ENCODE results near the gene ENAH.

Gene ENAH

DNA sequence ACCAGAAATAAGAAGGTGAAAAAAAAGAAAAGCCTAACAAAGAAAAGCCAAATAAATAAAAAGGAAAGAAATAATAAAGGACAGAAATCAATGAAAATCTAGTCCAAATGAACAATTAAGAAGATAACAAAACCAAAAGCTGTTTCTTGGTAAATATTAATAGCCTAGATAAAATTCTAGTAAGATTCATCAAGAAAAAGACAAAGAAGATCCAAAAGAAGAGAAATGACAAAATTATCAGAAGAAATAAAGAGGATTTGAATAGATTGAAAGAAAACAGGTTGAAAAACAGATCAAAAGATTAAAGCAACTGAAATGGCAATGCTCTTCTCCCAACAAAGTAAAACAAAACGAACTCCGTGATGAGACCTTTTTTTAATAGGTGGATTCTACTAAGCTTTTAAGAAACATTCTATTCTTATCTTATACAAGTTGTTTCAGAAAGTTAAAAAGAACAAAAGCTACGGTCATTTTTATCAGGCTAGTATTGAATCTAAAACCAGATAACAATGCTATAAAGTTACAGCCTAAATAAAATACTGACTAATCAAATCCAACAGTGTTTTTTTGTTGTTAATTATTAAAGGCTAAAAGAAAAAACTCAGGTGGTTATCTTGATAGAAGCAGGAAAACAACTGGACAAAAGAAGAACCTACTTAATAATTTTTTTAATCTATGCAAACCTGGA is 50.9 kb downstream of the ENAH start:
- no peak for DNase-seq

DNA sequence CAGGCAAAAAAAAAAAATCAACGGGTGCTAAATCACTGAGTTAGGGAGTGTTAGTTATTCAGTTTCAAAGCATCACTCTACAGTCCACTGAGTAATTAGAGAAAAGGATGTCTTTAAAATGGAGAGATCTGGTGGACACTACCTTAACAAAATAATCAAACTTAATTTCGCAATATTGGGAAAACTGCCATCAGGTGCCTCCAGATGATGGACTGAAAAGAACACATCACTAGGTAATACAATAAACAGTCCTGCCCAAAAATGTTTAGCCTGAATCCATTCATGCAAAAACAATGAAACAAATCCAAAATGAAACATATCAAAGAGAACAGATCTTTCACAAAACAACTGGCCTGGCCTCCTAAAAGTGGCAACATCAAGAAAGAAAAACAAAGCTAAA is 54.1 kb downstream of the ENAH start:
- DNase-seq: no peak

DNA sequence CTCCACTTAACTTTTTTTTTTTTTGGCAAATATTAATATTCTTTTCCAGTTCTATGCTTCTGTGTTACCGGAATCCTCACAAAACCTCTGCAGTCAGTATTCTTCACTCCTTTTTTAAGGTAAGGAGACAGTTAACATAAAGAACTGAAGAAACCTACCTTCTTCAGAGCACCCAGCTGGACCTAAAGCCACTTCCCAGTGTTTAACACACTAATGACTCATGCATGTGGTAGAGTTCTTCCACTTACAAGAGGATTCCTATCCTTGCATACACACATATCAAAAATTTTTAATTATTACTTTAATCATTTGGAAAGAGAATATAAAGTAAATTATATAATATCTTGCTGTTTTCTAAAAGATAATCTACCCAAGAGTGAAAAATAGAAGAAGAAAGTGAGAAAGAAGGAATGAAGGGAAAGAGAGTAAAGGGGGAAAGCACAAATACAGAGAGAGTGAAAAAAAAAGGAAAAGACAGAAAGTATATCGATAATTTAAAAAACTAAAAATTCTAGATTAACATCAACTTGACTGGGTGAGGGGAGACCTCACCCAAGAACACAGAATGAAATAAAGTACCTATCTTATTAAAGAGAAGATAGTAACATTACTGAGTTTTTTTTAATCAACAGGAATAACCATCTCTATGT is 54.9 kb downstream of the ENAH start:
- DNase-seq: no peak

DNA sequence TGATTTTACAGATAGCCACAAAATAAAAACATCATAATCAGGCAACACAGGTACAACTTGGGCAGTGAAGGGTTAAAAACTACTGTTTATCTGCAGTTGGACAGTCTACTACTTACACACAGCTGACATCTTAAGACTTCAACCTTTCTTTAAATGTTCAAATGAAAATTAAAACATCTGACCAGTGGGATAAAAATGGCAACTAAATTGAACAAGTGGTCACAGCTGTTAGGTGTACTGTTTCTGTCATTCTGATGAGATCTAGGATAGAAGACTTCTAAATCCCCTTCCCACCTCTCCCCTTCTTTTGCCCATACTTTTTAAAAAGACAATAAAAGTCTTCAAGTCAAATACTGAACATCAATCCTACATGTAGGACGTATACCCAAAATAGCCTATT is 56.2 kb downstream of the ENAH start:
- DNase-seq: no peak

DNA sequence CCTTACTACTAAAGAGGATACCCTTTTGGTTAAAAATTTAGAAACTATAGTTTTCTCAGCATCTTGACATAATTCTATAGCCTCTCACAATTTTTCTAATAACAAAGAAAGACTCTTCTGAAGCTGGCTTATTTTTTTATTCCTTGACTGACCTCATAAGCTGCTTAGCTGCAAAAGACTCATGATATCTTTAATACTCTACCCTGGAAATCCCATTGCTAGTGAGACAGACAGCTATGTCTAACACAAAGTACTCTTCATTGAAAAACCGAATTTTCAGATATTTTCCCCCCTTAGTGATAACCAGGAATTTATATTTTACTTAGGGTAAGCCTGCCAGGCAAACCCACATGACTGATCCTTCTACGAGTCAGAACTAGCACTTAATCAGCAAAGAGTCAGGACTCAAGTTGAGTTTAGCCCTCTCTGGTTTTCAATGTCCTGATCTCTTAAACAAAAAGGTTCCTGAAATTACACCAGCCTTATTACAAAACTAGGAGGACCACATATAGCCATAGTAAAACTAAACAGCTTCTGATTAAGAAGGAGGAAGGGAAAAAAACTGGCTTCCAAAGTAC is 56.9 kb downstream of the ENAH start:
- peak; percentile 6 to 43 (median 14) for DNase-seq

DNA sequence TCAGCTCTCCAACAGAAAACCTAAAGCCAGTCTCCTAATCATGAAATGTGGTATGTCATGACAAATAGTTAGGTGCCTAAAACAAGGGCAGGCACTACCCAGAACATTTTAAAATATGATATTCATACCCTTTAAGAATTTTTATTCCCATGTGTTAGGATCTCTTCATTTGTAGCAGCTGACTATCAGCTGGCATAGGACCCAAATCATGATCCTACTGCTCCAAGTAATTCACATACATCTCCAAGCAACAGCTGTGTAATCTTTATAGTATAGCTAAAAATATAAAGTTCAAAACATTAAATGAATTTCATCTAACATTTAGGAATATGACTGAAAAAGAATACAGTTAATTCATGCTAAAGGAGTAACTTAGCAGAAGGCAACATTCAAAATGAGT is 57.5 kb downstream of the ENAH start:
- no peak for DNase-seq

DNA sequence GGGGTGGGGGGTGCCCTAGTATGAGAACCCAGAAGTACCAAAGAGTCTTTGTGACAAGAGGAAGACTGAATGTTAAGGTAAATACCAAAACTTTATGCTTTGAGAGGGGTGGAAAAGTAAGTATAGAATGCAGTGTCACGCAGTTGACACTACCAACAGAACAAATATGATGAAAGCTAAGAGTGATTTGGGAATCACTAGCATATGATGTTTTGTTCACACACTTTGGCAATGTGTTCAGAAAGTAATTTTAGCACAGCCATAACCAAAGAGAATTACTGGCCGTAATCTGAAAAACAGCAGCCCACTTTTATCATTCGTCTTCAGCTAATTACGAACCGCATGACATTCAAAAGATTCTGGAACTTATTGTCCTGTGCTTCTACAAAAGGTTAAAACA is 59.5 kb downstream of the ENAH start:
- DNase-seq: no peak

DNA sequence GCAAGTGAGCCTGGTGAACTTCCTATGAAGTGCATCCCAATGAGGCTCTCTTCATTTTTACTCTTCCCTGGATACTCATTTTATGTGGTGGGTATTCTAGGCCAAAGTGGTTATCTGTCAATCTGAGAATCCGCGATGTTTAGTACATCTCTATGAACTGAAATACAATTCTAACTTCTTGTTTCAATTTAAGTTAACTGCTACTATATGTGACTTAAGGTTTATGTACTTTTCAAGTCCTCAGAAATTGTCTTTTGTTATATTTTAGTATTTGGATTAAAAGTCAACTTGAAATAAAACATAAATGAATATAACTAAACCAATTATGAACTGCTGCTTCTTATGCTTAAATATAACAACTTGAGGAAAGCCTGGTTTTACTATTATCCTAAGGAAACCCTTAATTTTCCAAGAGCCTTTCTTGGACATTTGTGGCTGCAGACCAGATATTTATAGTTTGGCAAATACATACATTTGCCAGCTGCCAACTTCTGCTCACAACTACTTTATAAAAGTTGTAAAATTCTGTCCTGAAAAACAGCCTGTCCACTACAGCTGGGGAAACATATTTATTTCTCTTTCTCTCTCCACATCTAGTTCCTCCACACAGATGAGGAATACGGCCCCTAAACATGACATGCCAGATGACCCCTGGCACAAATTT is 60.4 kb downstream of the ENAH start:
- no peak for DNase-seq

DNA sequence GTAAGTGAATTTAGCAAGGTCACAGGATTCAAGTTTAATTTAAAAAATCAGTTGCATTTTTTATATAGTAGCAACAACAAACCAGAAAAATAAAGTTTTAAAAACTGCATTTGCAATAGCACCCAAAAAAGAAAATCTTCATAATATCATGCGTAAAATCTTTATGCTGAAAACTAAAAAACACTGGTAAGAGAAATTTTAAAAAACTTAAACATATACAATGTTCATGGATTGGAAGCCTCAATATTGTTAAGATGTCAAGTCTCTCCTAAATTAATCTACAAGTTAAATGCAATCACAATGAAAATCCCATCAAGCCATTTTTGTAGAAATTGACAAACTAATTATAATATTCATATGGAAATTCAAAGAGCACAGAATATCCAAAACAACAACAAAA is 65.6 kb downstream of the ENAH start:
- DNase-seq: no peak

DNA sequence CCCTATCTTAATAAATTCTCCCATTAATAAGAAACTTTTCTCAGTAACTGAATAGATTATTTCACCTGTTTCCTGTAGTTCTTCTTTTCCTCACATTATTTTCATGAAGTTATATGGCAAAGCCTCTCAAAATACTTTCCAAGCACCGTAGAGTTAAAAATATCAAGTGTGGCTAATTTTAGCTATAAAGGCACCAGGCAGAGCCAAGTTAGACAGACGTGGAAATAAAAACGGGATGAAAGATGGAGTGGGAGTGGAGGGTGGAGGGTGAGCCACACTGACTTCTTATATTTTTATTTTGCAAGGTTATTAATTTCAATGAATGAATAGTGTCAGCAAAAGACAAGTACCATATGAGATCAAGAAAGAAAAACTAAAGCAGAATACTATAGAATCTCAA is 71.7 kb downstream of the ENAH start:
- DNase-seq: no peak

DNA sequence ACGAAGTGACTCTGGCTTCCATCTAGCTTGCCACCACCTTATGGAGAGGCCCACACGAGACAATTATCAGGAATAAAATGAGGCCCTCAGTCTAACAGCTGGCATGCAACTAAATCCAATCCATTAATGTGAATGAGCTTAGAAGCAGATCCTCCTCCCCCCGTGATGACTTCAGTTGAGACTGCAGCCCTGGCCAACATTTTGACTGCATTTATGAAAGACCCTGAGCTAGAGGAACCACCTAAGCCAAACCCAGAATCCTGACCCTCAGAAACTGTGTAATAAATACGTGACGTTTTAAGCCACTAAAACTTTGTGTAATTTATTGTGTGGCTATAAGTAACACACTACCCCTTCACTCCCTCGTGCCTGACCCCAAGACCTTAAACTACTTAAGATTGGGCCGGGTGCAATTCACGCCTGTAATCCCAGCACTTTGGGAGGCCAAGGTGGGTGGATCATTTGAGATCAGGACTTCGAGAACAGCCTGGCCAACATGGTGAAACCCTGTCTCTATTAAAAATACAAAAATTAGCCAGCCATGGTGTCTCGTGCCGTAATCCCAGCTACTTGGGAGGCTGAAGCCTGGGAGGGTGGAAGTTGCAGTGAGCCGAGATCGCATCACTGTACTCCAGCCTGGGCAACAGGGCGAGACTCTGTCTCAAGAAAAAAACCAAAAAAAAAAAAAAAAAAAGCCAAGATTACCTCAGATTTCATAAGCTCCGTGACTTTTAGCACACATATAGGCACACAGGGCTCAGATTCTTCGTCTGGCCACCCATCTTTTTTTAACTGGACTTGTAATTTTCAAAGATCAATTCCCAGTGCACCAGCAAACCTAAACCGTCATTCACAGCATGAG is 72.5 kb downstream of the ENAH start:
- DNase-seq: no peak

DNA sequence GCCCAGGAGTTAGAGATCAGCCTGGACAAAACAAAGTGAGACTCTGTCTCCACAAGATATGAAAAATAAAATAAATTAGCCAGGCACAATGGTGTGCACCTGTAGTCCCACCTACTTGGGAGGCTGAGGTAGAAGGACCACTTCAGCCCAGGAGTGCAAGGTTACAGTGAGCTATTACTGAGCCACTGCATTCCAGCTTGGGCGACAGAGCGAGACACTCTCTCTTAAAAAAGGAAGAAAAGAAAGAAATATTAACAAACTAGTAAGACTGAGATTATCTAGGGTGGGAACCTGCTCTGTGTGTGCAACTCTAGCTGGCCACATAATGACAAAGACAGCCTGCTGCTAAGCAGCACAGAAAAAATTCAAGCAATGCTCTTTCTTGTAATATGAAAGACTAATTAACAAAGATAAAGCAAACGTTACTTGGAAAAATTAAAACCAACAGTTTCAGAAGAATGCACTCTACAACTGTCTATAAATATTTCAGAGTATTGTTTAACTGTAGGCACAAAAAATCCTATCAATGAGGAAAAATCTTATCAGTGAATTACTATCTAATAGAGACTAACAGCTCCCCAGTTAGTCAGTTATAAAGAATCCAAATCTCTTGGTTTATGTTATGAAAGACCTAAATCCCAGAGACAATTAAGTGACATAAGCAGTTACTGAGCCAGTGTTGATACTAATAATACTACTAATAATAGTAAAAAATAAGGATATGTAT is 74.5 kb downstream of the ENAH start:
- DNase-seq: no peak

DNA sequence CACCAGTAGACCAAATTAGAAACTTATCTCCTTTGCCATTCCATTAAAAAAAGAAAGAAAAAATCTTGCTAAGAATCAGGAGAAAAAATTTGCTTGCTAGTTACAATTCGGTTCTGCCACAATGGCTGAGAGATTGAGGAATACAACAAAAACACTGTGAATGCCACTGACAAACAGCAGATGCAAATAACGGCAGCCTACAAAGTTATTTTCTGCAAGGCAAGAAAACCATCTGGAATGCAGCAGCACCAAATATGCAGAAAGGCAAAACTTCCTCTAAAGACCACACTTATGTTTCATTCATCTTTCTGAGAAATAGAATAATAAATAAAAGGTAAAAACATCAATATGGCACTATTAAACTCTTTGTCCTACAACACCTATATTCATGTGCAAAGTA is 75.7 kb downstream of the ENAH start:
- DNase-seq: no peak

DNA sequence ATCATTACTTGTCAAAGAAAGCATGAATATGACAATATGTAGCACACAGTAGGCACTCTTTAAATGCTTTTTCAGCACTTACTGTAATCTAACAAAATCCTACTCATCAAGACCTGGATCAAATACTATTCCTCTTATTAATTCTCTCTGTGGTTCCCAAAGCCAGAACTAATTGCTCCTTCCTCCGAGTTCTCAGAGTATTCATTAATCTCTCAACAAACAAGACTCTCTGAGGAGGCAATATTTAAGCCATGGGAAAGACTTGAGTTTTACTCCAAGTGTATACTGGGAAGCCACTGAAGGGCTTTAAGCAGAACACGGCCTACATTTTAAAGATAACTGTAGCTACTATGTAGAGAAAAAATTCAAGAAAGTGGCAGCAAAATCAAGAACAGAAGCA is 79.7 kb downstream of the ENAH start:
- no peak for DNase-seq

DNA sequence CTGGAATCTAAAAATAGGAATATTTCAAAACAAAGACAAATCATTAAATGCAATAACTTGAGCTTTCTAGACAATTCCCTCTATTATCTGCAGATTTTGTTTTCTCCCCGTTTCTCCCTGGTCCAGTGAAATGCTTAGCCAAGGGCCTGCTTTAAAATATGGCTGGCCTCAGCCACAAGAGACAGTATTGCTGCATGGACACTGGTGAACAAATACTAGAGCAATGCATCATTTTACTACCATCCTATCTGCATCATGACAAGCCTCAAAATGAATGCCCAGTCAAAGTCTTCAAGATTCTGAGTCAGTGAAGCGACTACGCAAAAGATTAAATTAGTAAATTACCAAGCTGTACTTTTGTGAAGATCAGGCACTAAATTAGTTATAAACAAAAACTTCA is 80.5 kb downstream of the ENAH start:
- DNase-seq: no peak

DNA sequence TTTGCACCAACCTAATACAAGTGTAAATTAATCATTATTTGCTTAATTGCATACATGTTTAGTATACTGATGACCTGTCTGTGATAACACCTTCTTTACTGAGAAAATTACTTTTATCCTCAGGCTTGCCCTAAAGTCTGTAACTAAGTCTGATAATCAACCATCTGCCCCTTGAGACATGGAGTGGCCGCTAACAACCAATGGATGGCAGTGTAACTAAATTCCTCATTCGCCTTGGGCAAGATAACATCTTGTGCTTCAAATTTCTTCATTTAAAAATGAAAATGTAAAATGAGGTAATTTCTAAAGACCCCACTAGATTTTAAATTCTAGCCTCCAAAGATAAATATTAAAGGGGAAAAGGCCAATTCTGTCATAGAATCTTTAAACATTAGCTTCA is 85.1 kb downstream of the ENAH start:
- DNase-seq: no peak

DNA sequence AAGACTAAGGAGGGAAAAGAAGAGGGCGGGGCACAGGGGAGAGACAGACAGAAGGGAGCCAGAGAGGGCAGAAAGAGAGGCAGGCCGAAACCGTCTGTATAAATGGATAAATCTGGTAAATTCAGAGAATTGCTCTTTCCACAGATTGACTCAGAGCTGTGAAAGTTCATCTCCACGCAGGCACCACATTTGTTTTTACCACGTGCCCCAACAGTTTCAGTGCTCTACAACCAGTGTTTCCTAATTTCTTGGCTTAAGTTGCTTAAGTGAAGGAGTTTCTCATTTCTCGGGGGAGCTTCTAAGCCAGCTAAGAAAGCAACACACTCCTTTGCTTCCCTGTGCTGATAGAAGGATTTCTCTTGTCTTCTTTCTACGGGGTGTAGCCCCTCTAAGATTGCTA is 87.1 kb downstream of the ENAH start:
- DNase-seq: peak; percentile 18 to 29 (median 22)

DNA sequence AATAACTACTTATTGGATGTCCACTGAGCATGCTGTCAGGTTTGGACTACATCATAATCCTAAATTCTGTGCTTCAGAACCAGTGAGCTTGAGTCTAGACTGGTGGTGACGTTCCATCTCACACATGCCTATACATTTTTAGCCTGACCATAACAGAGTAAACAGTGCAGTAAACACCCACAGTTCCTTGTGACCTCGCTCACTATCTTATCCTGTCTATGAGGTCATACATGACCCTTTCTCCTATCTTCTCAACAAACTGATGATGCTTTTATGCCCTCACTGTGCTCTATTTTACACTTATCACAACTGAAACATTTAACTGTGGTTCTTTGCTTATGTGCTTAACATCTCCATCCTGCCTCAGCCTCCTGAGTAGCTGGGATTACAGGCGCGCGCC is 91.2 kb downstream of the ENAH start:
- DNase-seq: no peak

DNA sequence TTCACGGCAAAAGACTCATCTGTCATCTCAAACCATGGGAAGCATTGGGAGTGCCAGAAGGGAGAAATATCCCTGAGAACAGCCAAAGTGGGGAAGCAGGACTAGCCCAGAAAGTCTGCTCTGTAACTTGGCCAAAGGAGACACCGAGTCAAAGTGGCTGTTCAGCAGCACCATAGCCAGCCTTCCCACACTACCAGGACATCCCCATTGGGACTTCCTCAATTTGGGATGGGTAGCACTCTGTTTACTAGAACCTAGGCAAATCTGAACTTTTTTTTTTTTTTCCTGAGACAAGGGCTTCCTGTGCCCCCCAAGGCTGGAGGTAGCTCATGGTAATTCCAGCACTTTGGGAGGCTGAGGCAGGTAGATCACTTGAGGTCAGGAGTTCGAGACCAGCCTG is 93.0 kb downstream of the ENAH start:
- peak; percentile 11 to 36 (median 30) for DNase-seq

DNA sequence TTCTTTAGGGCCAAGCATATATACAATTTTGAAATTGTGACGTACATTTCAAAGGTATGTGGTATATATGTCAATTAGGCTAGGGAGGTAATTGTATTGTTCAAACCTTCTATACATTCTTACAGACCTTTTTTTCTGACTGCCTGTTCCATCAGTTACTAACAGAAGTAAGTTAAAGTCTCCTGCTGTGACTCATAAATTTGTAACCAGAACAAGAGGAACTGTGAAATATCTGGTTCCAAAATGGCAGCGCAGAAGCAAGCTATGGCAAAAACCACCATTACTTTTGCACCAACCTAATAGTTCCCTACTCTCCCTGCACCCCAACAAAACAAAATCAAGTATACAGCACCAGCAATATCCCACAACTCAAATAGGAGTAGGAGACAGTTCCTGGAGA is 93.6 kb downstream of the ENAH start:
- peak; percentile 18 to 51 (median 48) for DNase-seq

DNA sequence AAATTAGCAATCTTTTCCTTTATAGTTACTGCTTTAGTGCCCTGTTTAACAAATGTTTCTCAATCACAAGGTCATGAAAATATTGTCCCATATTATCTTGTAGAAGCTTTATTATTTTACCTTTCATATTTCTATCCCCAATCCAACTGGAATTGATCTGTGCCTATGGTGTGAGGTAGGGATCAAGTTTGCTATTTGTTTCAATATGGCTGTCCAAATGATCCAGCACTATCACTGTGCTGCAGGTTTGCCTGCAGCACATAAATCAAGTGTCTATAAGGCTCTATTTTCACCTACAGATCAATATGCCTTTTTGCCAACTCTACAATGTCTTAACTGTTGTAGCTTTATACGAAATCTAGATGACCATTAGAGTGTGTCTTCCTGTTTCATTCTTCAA is 96.2 kb downstream of the ENAH start:
- DNase-seq: no peak

DNA sequence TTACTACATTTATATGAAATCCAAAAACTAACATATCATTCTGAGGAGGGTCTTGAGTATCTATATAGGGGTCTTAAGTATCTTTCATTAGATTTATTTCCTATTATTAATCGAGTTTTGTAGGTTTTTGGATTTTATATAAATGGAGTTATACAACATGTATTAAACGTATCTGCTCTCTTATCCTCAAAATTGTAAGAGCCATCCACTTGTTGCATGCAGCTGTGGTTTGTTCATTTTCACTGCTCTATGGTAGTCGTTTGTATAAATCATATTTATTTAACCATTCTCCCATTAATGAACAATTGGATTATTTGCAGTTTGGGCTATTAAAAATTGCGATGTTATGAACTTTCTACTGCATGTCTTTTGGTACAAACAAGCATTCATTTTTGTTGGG is 97.1 kb downstream of the ENAH start:
- DNase-seq: no peak

All from suppressor macrophage treated with lipopolysaccharide for 1 hour (primary cell).